Stimulated activated memory B cell treated with anti-CD40 and anti-IgM and Interleukin-4, amounts not matched to agents 10 μg/mL and 1 μg/mL and 100 μg/mL, for 72 hours (primary cell): Measurements from ENCODE around the gene OPA3.

Experiments used
- ATAC-seq: fragments of 150-1000 bp; cut with Tn5 transposase; 2 replicates; pipeline ENCODE4 v1.10.0; 2021
- H3K27ac Mint-ChIP-seq: one replicate; pipeline ENCODE4 v1.8.0; 2022; ENCODE audit warnings: mild to moderate bottlenecking, mixed read lengths
- H3K27me3 Mint-ChIP-seq: one replicate; pipeline ENCODE4 v1.8.0; 2022; ENCODE audit warnings: mixed read lengths
- H3K36me3 Mint-ChIP-seq: one replicate; pipeline ENCODE4 v1.8.0; 2022; ENCODE audit warnings: mixed read lengths
- H3K4me1 Mint-ChIP-seq: one replicate; pipeline ENCODE4 v1.8.0; 2022; ENCODE audit warnings: mixed read lengths
- H3K4me3 Mint-ChIP-seq: one replicate; pipeline ENCODE4 v1.8.0; 2022; ENCODE audit warnings: mild to moderate bottlenecking, moderate library complexity, mixed read lengths
- H3K9me3 Mint-ChIP-seq: one replicate; pipeline ENCODE4 v1.8.0; 2022; ENCODE audit warnings: mixed read lengths

Gene OPA3

DNA sequence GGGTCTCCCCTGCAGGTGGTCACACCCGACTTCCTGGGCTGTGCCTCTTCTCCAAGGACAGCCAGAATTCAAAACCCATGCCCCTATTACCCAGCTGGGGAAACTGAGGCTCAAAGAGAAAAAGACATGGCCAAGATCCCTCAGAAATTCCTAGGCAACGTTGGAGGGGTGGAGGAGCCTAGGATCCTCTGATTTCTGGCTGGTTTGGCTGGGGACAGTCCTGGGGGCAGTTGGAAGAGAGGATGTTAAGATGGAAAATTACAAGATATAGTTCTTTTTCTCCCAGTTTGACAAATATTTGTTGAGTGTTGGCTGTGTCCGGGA is 74.9 kb downstream of the OPA3 start:
- no peak for ATAC-seq
- peaks cover 66% of the 10 kb centered on the region for H3K4me1 Mint-ChIP-seq

DNA sequence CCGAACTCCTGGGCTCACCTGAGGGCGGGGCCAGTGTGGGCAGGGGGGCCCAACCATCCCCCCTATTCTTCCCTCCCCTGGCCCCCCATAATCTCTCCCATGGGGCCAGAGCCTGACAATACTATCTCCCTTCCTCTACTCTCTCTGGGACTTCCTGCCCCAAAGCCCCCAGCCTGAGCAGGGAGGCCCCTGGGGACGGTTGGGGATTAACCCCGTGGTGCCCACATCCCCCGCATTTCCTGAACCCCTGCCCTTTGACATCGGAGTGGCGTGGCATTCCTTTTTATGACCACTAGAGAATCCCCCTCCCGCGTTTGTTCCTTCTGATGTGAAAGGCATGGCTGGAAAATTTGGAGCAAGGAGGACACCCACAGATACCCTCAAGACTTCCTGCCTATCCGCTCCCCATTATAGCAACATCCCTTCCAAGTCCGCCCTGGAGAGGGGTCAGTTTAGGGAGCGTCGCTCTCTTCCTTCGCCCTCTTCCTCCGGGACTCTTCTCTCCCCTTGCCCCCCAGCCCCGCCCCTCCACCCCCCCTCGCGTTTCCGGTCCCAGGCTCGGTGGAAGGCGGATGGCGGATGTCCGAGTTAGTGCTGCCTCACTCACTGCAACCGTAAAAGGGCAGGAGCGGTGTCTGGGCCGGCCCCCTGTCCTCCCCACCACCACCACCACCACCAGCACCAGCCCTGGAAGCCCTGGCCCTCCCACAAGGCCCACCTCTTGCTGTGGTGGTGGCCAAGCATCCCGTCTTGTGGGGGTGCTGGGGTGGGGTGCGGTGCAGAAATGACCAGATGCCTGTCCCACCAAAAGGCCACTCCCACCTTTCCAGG is 75.5 kb downstream of the OPA3 start:
- Mint-ChIP-seq H3K4me1 (peaks cover 60% of the 10 kb centered on the region), H3K27me3 (no peaks in the 10 kb centered on the region), H3K4me3 (peak overlapping the region; percentile 91), H3K27ac (peak overlapping the region; percentile 86), H3K36me3 (peaks cover 19% of the 10 kb centered on the region), H3K9me3 (no peaks in the 10 kb centered on the region)
- ATAC-seq: peak; percentile 49

More for the DNA sequence above, 74.9 kb downstream of the OPA3 start:
- Mint-ChIP-seq H3K27ac (peak overlapping the region; percentile 86), H3K27me3 (no peaks in the 10 kb centered on the region), H3K4me3 (peak overlapping the region; percentile 91), H3K9me3 (no peaks in the 10 kb centered on the region), H3K36me3 (peaks cover 20% of the 10 kb centered on the region)

DNA sequence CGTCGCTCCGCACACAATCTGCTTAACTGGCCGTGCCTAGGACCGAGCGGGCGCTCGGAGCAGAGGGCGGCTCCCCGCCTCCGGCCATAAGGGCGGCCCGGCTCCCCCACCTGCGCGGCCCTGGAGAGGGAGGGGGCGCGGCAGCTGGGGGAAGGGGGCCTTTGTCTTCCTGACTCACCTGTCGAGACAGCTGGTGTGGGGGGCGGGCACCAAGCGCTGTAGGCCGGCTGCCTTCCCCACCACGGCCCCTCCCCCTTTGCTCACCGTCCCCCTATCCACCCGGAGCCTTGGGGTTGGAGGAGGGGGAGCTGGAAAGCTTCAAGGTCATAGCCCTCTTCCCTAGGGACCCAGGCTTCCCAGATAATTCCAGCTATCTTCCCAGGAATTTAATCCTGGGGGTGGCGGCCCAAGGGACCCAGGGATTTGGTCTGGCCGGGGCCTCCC is 76.2 kb downstream of the OPA3 start:
- ATAC-seq: peak; percentile 18
- H3K27ac Mint-ChIP-seq: peak overlapping the region; percentile 86
- peaks cover 14% of the 10 kb centered on the region for H3K36me3 Mint-ChIP-seq
- peak overlapping the region; percentile 91 for H3K4me3 Mint-ChIP-seq
- no peaks in the 10 kb centered on the region for H3K9me3 Mint-ChIP-seq
- no peaks in the 10 kb centered on the region for H3K27me3 Mint-ChIP-seq
- peaks cover 54% of the 10 kb centered on the region for H3K4me1 Mint-ChIP-seq

DNA sequence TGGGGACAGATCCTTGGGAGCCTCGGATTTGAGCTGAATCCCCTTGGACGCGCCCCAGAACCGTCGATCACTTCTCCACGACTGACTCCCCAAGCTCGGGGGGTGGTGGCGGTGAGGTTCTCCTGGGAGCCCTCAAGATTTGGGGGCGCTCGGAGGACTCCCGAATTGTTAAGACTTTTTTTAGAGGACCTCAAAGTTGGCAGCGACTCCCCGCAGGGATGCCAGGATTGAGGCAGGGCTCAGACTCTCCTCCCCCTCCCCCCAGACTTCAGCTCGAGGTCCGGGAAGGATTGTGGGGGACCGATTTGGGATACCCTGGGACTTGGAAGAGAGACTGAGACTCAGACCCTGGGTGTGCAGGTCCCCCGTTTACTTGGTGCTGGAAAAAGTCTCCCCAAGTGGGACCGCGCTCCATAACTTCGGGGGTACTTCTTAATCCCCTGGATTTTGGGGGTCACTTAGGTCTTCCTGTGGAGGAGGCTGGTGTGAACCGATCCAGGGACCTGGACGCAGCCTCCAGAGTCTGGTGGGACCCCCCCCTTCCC is 76.7 kb downstream of the OPA3 start:
- H3K27me3 Mint-ChIP-seq: no peaks in the 10 kb centered on the region
- no peak for ATAC-seq

DNA sequence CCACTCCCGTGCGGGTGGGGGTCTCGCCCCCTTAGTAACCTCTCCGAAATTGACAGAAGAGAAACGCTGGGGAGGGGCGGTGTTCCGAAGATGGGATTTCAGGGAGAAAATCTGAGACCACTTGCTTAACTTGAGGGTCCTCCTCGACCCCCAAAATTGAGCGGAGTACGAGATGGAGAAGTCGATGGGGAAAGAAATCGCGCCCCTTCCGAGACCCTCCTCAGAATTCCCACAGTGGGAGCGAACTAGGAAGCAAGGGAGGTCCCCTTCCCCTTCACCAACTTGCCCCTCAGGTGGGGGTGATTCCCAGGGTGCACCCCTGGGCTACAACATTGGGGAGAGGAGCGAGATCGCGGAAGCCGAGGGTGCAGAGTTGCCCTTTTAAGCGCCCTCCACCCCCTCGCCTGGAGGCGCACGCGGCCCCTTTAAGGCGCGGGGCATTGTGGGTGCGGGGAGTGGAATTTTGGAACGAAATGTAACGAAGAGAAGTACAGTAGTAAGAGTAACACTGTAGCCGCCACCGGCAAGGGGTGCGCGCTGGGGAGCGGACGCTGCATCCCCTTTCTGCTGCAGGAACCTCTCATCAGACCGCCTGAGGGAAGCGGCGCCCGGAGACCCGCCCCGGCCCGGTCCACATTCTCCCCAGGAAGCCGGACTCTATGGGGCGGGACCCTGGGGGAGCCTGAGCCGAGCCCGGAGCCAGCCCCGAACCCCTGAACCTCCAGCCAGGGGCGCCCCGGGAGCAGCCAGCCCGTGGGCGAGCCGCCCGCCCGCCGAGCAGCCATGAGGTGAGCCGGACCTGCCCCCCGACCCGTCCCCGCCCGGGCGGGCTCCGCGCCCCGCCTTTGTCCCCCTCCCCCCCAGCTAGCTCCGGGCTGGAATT is 77.4 kb downstream of the OPA3 start, which contains the start of gene VASP:
TSS of gene VASP (plus strand) at position 491 of the 883 bp plus-strand sequence. CDS start at position 784, 293 bp downstream.
- Mint-ChIP-seq H3K27ac (peak within 1 kb of the TSS; percentile 86), H3K36me3 (peaks cover 14% of the 10 kb centered on the region), H3K9me3 (no peaks in the 10 kb centered on the region), H3K4me1 (peaks cover 51% of the 10 kb centered on the region), H3K4me3 (peak within 1 kb of the TSS; percentile 91), H3K27me3 (no peaks in the 10 kb centered on the region)
- peak; percentile 78 for ATAC-seq

More for the DNA sequence above, 76.7 kb downstream of the OPA3 start:
- H3K4me3 Mint-ChIP-seq: peak overlapping the region; percentile 91
- no peaks in the 10 kb centered on the region for H3K9me3 Mint-ChIP-seq
- peaks cover 14% of the 10 kb centered on the region for H3K36me3 Mint-ChIP-seq
- H3K27ac Mint-ChIP-seq: peak overlapping the region; percentile 86
- H3K4me1 Mint-ChIP-seq: peaks cover 51% of the 10 kb centered on the region

DNA sequence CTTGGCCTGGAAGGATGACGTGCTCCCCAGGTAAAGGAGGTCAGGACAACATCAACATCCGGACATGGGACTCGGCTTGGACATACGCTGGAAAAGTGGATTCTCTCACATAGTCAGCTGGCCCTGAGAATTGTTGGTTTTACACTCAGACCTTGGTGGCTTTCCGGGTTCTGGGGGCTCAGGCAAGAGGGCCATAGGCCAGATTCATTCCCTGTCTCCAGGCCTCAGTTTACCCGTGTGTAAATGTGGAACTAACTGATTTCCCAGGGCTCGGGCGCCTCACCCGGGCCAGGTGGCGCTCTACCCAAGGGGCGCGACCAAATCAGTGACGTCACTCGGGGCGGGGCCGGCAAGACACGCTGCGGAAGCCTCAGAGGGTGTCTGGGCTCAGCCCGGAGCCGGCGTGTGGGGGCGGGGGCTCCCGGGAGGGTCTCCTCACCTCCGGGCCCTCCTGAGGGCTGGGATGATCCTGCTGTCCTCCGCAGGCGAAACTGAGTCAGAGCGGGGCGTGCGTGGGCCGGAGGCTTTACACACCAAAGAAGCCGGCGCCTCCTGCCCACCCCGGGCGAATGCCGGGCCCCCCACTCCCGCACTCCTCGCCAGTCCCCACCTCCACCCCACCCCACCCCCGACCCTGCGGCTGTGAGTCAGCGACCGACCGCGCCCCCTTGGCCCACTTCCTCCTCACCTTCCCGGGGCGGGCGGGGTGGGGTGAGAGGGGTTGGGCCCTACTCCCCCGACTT is 78.2 kb downstream of the OPA3 start:
- peak; percentile 85 for ATAC-seq
- H3K9me3 Mint-ChIP-seq: no peaks in the 10 kb centered on the region
- no peaks in the 10 kb centered on the region for H3K27me3 Mint-ChIP-seq
- H3K36me3 Mint-ChIP-seq: peaks cover 15% of the 10 kb centered on the region
- H3K4me1 Mint-ChIP-seq: peaks cover 51% of the 10 kb centered on the region
- peak overlapping the region; percentile 91 for H3K4me3 Mint-ChIP-seq
- peak overlapping the region; percentile 86 for H3K27ac Mint-ChIP-seq

DNA sequence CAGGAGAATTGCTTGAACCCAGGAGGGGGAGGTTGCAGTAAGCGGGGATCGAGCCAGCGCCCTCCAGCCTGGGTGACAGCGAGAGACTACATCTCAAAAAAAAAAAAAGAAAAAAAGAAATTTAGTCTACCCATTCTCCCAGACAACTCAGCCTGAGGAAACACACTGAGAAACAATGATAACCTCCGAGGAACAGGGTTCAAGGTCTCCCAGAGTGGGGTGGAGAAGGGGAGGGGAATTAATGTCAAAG is 78.7 kb downstream of the OPA3 start:
- H3K27ac Mint-ChIP-seq: peak overlapping the region; percentile 86
- peaks cover 51% of the 10 kb centered on the region for H3K4me1 Mint-ChIP-seq
- H3K27me3 Mint-ChIP-seq: no peaks in the 10 kb centered on the region
- no peak for ATAC-seq
- peak overlapping the region; percentile 91 for H3K4me3 Mint-ChIP-seq
- peaks cover 17% of the 10 kb centered on the region for H3K36me3 Mint-ChIP-seq
- no peaks in the 10 kb centered on the region for H3K9me3 Mint-ChIP-seq

DNA sequence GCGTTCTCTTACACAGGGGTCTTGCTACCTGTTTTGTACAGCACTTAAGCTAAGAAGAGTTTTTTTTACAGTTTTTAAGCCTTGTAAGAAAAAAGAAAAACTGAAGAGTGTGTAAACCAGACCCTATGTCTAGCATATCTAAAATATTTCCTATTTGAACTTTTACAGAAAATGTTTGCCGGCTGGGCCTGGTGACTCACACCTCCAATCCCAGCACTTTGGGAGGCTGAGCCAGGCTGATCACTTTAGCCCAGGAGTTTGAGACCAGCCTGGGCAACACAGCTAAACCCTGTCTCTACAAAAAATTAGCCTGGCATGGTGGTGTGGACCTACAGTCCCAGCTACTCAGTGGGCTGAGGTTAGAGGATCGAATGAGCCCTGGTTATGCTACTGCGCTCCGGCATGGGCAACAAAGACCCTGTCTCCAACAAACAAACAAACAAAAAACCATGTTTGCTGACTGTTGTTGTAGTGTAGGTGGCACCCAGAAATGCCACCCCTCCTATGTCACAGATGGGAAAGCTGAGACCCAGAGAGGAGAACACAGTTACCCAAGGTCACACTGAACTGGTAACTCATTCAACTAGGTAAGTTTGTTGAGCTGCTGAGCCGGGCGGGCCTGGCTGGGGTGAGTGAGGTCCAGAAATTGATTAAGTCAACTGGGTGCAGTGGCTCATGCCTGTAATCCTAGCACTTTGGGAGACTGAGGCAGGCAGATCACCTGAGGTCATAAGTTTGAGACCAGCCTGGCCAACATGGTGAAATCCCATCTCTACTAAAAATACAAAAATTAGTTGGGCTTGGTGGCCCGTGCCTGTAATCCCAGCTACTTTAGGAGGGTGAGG is 79.2 kb downstream of the OPA3 start:
- Mint-ChIP-seq H3K9me3 (no peaks in the 10 kb centered on the region), H3K4me3 (peak overlapping the region; percentile 91), H3K36me3 (peaks cover 13% of the 10 kb centered on the region), H3K27ac (peak overlapping the region; percentile 86), H3K27me3 (no peaks in the 10 kb centered on the region), H3K4me1 (peaks cover 50% of the 10 kb centered on the region)
- no peak for ATAC-seq

DNA sequence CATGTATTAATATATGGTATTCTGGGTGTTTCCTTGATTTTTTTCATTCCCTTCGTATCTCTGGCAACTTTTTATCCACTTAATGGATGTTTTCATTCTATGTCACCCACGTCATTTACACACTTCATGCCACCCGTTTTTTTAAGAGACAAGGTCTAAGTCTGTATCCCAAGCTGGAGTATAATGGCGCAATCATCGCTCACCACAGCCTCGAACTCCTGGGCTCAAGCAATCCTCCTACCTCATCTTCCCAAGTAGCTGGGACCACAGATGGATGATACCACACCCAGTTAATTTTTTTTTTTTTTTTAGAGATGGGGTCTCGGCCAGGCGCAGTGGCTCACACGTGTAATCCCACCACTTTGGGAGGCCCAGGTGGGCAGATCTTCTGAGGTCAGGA is 80.7 kb downstream of the OPA3 start:
- no peak for ATAC-seq
- no peaks in the 10 kb centered on the region for H3K27me3 Mint-ChIP-seq
- H3K4me1 Mint-ChIP-seq: peaks cover 48% of the 10 kb centered on the region
- peaks cover 4% of the 10 kb centered on the region for H3K9me3 Mint-ChIP-seq
- no peak overlapping the region for H3K27ac Mint-ChIP-seq
- H3K4me3 Mint-ChIP-seq: no peak overlapping the region
- peaks cover 6% of the 10 kb centered on the region for H3K36me3 Mint-ChIP-seq

DNA sequence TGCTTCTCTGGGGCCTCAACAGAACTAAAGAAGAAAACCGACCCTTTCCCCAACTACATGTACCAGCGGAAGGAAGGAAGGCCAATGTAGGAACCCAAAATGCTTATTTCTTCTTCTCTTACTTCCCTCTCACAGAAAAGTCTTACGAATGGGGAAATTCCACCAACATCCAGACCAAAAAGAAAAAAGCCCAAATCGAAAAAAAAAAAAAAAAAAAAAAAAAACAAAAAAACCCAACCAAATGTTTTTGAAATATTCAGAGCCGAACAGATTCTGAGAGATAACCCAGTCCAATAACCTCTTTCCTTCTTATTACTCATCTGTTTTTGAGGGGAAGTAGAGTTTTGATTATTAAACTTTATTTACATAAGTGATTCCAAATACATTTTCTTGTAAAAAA is 82.5 kb downstream of the OPA3 start:
- Mint-ChIP-seq H3K27me3 (no peaks in the 10 kb centered on the region), H3K27ac (peak overlapping the region; percentile 72), H3K4me1 (peaks cover 63% of the 10 kb centered on the region), H3K36me3 (peaks cover 6% of the 10 kb centered on the region), H3K4me3 (no peak overlapping the region), H3K9me3 (peaks cover 4% of the 10 kb centered on the region)
- ATAC-seq: no peak

DNA sequence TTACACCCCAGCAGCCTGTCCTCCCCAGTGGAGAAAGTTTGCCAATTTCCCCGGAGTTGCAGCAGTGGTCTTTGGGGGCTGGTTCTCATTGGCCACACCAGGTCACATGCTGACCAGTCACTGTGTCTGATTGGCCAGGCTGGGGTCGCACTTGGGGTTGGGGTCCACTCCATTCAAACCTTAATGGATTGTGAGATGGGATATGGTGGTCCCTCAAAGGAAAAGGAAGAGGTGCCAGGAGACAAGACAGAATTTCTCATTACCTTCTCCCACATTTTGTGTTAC is 82.9 kb downstream of the OPA3 start:
- H3K36me3 Mint-ChIP-seq: peaks cover 6% of the 10 kb centered on the region
- H3K4me1 Mint-ChIP-seq: peaks cover 67% of the 10 kb centered on the region
- H3K27ac Mint-ChIP-seq: peak overlapping the region; percentile 6
- peaks cover 4% of the 10 kb centered on the region for H3K9me3 Mint-ChIP-seq
- no peaks in the 10 kb centered on the region for H3K27me3 Mint-ChIP-seq
- ATAC-seq: no peak
- no peak overlapping the region for H3K4me3 Mint-ChIP-seq

DNA sequence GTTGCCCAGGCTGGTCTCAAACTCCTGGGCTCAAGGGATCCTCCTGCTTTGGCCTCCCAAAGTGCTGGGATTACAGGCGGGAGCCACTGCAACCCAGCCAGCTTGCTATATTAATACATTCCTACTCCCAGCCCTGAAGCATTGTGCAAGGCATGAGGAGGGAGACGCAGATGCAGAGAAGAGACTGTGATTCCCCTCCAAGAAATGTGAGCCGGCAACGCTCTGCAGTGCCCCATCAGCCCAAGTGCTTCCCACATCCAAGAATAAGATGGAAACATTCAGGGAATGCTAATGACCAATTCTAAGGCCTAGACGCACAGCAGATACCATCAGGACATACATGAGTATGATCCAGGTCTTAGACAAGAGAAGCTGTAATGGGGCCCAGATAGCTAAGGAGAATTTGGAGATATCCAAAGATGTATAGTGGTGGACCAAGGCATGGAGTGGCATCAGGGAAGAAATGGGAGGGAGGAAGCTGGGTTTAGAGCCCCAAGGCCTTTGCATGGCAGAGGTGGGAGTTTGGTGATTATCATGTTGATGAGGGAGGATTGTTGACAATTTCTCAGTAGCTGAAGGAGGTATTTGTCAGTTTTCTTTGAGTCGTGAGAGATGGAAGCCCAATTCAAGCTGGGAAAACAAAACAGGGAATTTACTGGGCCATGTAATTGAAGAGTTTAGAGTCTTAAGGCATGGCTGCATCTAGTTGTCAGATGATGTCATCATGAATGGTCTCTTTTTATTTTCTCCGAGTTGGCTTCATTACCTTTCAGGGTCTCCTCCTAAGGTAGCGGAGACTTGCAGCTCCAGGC is 83.5 kb downstream of the OPA3 start:
- no peak for ATAC-seq
- H3K27me3 Mint-ChIP-seq: peaks cover under 1% of the 10 kb centered on the region
- H3K4me3 Mint-ChIP-seq: no peak overlapping the region
- H3K4me1 Mint-ChIP-seq: peaks cover 71% of the 10 kb centered on the region
- H3K27ac Mint-ChIP-seq: peak overlapping the region; percentile 6
- peaks cover 4% of the 10 kb centered on the region for H3K9me3 Mint-ChIP-seq
- H3K36me3 Mint-ChIP-seq: peaks cover 6% of the 10 kb centered on the region

DNA sequence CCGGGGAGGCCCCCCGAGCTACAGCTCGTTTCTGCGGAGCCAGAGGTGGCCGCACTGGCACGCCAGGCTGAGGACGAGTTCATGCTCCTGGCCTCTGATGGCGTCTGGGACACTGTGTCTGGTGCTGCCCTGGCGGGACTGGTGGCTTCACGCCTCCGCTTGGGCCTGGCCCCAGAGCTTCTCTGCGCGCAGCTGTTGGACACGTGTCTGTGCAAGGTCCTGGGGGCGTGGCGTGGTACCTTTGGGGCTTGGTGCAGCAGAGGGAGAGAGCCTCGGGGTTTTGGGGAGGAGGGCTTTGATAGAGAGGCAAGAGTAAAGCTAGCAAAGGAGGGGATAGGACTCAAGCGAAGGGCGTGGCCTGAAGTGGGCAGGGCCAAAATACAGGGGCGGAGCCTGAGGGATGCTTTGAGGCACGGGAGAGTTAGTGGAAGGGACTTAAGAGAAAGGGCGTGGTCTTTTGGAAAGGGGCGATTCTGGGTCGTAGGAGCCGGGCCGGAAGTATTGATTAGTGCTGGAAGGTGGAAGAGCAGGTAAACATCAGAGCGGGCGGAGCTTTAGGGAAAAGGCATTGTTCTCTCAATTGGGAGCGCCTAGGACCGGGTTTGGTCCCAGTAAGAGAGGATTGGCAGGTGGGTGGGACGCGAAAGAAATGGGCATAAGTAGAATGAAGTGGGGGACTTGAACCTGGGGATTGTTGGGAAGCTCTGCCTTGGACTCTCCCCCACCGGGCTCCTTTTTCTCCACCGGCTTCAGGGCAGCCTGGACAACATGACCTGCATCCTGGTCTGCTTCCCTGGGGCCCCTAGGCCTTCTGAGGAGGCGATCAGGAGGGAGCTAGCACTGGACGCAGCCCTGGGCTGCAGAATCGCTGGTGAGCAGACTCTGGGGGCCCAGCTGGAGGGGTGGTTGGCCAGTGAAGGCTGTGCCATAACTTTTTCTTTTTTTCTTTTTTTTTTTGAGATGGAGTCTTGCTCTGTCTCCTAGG is 85.1 kb downstream of the OPA3 start:
- Mint-ChIP-seq H3K9me3 (peaks cover 4% of the 10 kb centered on the region), H3K27ac (no peak overlapping the region), H3K27me3 (peaks cover 14% of the 10 kb centered on the region), H3K36me3 (peaks cover 6% of the 10 kb centered on the region), H3K4me3 (peak overlapping the region; percentile 78), H3K4me1 (peaks cover 68% of the 10 kb centered on the region)
- peak; percentile 3 for ATAC-seq
